ENCODE data around the gene PBX1.

PBX1 gene

GRCh38 chr1:164765992-164766720, 207.2 kb downstream of the PBX1 start:
- no peaks in the 10 kb centered on the region for H3K4me1 ChIP-seq (ENCODE audit: low read length)
- no peak overlapping the region for H3K4me3 ChIP-seq (ENCODE audit: low read length)
- H3K9ac ChIP-seq (ENCODE audit: low read length), result no peak overlapping the region
- TF ChIP-seq EZH2phosphoT487 (IDR thresholded peaks at IDR 0.05; ENCODE audit: low read depth) (no peak), CTCF (IDR thresholded peaks at IDR 0.05; ENCODE audit: low read depth, low read length) (no peak)
- H3K27ac ChIP-seq (ENCODE audit: low read length), result no peak overlapping the region
- H3K9me3 ChIP-seq (ENCODE audit: insufficient read depth, low read length), result no peaks in the 10 kb centered on the region
- peaks cover 4% of the 10 kb centered on the region; the same call in 1 of the 2 replicates for H3K27me3 ChIP-seq (ENCODE audit: low read depth, low read length)
- no peaks in the 10 kb centered on the region for H3K79me2 ChIP-seq (ENCODE audit: low read length)
- H3K4me2 ChIP-seq (ENCODE audit: low read length), result no peak overlapping the region
- no peaks in the 10 kb centered on the region for H3K36me3 ChIP-seq (replicated peaks; ENCODE audit: low read depth, low read length)
- no peak overlapping the region for H2AFZ ChIP-seq (ENCODE audit: low read depth, low read length)
- no peaks in the 10 kb centered on the region for H4K20me1 ChIP-seq (ENCODE audit: insufficient read depth, low read length)

GRCh38 chr1:164767752-164768402, 208.9 kb downstream of the PBX1 start:
- no peaks in the 10 kb centered on the region for H3K4me1 ChIP-seq (ENCODE audit: low read length)
- no peak overlapping the region for H3K27ac ChIP-seq (ENCODE audit: low read length)
- H3K4me3 ChIP-seq (ENCODE audit: low read length), result no peak overlapping the region
- no peaks in the 10 kb centered on the region for H4K20me1 ChIP-seq (ENCODE audit: insufficient read depth, low read length)
- H3K4me2 ChIP-seq (ENCODE audit: low read length), result no peak overlapping the region
- no peaks in the 10 kb centered on the region for H3K36me3 ChIP-seq (replicated peaks; ENCODE audit: low read depth, low read length)
- H2AFZ ChIP-seq (ENCODE audit: low read depth, low read length), result no peak overlapping the region
- TF ChIP-seq EZH2phosphoT487 (IDR thresholded peaks at IDR 0.05; ENCODE audit: low read depth), result no peak
- no peak for TF ChIP-seq CTCF (IDR thresholded peaks at IDR 0.05; ENCODE audit: low read depth, low read length)
- H3K27me3 ChIP-seq (ENCODE audit: low read depth, low read length), result peaks cover 4% of the 10 kb centered on the region; the same call in 1 of the 2 replicates
- no peak overlapping the region for H3K9ac ChIP-seq (ENCODE audit: low read length)
- H3K9me3 ChIP-seq (ENCODE audit: insufficient read depth, low read length), result no peaks in the 10 kb centered on the region
- no peaks in the 10 kb centered on the region for H3K79me2 ChIP-seq (ENCODE audit: low read length)

GRCh38 chr1:164768619-164769018, 209.6 kb downstream of the PBX1 start:
- Histone ChIP-seq H3K36me3 (replicated peaks; ENCODE audit: low read depth, low read length) (no peaks in the 10 kb centered on the region), H3K4me1 (ENCODE audit: low read length) (no peaks in the 10 kb centered on the region), H3K27ac (ENCODE audit: low read length) (no peak overlapping the region), H3K9me3 (ENCODE audit: insufficient read depth, low read length) (no peaks in the 10 kb centered on the region), H3K4me2 (ENCODE audit: low read length) (no peak overlapping the region), H3K9ac (ENCODE audit: low read length) (no peak overlapping the region), H3K27me3 (ENCODE audit: low read depth, low read length) (peaks cover 4% of the 10 kb centered on the region; the same call in 1 of the 2 replicates), H2AFZ (ENCODE audit: low read depth, low read length) (no peak overlapping the region), H4K20me1 (ENCODE audit: insufficient read depth, low read length) (no peaks in the 10 kb centered on the region), H3K79me2 (ENCODE audit: low read length) (no peaks in the 10 kb centered on the region), H3K4me3 (ENCODE audit: low read length) (no peak overlapping the region)
- TF ChIP-seq EZH2phosphoT487 (IDR thresholded peaks at IDR 0.05; ENCODE audit: low read depth) (no peak), CTCF (IDR thresholded peaks at IDR 0.05; ENCODE audit: low read depth, low read length) (no peak)

- H3K9me3 ChIP-seq (ENCODE audit: insufficient read depth, low read length), result no peaks in the 10 kb centered on the region
- no peaks in the 10 kb centered on the region for H4K20me1 ChIP-seq (ENCODE audit: insufficient read depth, low read length)
- no peaks in the 10 kb centered on the region for H3K79me2 ChIP-seq (ENCODE audit: low read length)
- H3K27ac ChIP-seq (ENCODE audit: low read length), result no peak overlapping the region
- H2AFZ ChIP-seq (ENCODE audit: low read depth, low read length), result no peak overlapping the region
- no peaks in the 10 kb centered on the region for H3K36me3 ChIP-seq (replicated peaks; ENCODE audit: low read depth, low read length)
- no peak overlapping the region for H3K4me2 ChIP-seq (ENCODE audit: low read length)
- H3K9ac ChIP-seq (ENCODE audit: low read length), result no peak overlapping the region
- no peak overlapping the region for H3K4me3 ChIP-seq (ENCODE audit: low read length)
- no peaks in the 10 kb centered on the region for H3K4me1 ChIP-seq (ENCODE audit: low read length)
- no peak for TF ChIP-seq EZH2phosphoT487 (IDR thresholded peaks at IDR 0.05; ENCODE audit: low read depth)
- TF ChIP-seq CTCF (IDR thresholded peaks at IDR 0.05; ENCODE audit: low read depth, low read length), result no peak
- peaks cover 4% of the 10 kb centered on the region; the same call in 1 of the 2 replicates for H3K27me3 ChIP-seq (ENCODE audit: low read depth, low read length)
Measured at GRCh38 chr1:164769486-164770130, 210.6 kb downstream of the PBX1 start.

All from OCI-LY3 (cell line).